GM18873 (cell line): Measurements from ENCODE around the gene CALN1.
"Not testable (repeated sequence)": the region's sequence is repeated elsewhere in the genome, so short reads cannot be mapped to it uniquely, and the experiment has no call there.

Source experiments
- ATAC-seq: cut with Tn5 transposase; IDR thresholded peaks from one replicate; pipeline ENCODE4 v1.9.1; 2021; ENCODE audit warnings: mild to moderate bottlenecking, moderate library complexity, moderate number of reproducible peaks; ENCODE audit not compliant: unreplicated experiment, low FRiP score

The CALN1 gene

DNA sequence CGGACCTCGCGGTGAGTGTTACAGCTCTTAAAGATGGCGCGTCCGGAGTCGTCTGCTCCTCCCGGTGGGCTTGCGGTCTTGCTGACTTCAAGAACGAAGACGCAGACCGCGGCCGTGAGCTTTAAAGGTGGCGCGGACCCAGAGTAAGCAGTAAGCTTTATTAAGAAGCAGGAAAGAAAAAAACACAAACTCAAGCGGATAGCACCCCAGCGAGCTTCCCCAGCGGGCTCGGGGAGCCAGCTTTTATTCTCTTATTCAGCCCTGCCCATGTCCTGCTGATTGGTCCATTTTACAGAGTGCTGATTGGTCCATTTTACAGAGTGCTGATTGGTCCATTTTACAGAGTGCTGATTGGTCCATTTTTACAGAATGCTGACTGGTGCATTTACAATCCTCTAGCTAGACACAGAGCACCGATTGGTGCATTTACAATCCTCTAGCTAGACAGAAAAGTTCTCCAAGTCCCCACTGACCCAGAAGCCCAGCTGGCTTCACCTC lies at the start of gene CALN1:
Gene CALN1 (minus strand): TSS at position 218 of the 498 bp plus-strand sequence.
- not testable (repeated sequence) for ATAC-seq

DNA sequence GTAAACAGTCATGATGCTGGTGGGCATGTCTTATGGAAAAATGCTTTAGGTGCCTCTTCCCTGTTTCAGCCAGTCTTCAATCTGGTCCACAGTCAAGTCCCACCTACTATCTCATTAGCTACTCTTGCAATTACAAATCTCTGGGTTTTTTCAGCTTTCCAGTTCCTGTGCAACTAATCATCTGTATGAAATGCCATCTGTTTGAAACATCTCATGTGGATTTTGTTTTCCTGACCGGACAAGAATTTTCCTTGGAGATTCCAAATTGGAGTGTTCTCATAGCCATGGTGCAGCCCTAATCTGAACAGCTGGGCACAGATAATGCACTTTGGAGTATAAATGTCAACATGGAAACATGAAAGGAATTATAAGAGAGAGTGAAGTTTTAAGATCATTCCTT lies 41.3 kb upstream of the CALN1 start:
- ATAC-seq = no peak

DNA sequence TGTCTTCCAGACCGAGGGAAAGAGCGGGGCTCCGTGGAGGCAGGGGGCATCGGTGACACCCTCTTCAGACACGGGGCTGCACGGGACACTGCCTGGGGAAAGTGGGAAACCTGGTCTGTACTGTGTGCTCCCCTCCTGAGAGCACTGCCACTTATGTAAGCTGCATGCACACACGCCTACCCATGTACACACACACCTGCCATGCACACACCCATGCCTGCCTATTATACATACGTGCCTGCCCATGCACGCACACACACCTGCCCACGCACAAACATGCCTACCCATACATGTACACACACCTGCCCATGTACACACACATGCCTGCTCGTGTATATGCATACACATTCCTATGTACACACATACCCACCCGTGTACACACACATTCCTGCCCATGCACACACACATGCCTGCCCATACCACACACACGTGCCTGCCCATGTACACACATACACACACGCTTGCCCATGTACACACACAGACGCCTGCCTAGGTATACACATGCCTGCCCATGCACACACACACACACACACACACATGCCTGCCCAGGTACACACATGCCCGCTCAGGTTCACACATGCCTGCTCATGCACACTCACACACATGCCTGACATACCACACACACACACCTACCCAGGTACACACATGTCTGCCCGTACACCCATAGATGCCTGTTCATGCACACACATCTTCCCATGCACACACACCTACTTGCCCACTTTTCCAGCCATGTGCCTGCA lies 35.5 kb upstream of the CALN1 start:
- ATAC-seq = no peak

DNA sequence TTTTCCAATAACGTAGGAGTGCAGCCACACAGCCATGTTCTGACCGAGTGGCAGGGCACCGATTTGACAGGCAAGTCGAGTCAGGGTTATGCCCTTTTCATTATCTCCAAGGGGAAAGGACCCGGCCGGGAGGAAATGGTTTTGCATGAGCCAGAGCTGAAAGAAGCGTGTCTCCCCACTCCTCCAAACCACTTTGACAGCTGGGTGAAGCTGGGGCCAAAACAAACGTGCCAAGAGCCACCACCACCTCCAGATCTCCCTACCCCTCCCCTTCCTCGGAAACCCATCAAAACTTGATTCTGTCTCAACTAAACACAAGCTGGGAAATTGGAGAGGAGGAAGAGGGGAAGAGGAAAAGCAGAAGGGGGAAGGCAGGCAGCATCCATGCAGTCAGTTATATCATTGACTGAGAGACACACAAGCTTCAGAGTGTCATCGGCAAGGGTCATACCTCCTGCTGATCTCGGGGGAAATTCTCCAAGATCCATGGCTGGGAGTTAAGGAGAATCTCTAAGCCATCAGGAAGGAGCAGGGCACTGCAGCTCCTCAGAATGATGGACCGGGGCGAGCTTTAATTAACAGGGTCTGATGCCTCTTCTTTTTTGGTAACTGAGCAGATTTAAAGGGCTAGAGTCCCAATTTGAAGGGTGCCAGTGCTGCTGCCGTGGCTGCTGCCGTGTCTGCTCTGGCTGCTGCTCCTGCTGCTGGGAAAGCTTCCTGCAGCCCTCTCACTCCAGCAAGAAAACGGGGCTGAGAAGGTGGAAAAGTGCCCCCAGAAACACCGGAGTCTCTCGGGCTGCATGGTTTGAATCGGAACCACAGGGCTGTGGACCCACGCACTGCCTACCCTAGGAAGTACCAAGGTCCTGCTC lies 34.7 kb upstream of the CALN1 start:
- ATAC-seq = no peak

DNA sequence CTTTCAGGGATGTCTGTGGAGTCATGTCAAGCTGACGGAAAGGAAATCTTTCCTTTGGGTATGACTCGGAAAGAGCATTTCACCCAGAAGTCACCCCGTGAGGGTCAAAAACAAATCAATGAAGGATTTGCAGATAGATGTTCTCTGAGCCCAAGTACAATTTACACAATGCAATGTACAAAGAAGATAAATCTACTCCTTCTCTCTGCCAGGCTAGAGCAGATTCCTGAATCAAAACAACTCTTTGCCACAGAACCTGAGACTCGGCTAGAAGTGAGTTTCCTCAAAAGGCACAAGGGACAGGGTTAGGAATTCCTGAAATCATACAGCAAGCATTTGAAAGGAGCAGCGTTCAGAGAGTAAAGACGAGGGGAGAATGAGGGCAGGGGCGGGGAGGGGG lies 34.0 kb upstream of the CALN1 start:
- no peak for ATAC-seq

DNA sequence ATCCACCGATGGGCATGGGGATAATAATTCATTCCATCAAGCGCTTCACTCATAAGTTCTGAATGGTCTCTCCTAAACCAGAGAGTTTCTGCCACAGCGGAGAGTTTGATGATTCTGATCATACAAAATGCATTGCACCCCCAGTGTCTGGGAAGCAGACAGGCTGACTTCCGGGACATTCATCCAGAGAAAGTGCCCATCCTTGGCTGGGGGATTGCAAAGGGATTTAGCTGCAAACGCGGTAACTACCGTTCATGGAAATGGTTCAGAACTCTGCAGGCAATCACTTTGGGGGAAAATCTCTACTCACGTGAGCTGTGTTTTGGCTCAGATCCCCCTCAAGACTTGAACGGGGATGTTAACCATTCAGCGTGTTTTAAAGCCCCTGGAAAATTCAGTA lies 33.4 kb upstream of the CALN1 start:
- ATAC-seq = no peak

DNA sequence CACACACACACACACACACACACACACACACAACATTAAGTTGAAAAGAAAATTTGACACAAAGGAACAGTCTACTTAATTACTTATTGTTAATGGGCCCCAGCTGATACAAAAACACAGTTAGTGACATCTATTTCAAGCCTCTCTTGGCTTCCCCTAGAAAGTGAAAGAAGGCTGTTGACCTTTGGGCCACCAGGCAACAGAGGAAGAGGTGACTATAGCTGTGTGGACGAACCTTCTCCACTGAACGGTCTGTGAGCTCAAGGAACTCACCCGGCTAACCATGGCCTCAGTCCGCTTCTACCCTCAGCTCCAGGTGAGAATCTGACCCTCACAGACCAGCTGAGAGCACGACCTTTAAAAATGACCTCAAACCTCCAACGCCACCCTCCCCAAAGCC lies 32.9 kb upstream of the CALN1 start:
- no peak for ATAC-seq

DNA sequence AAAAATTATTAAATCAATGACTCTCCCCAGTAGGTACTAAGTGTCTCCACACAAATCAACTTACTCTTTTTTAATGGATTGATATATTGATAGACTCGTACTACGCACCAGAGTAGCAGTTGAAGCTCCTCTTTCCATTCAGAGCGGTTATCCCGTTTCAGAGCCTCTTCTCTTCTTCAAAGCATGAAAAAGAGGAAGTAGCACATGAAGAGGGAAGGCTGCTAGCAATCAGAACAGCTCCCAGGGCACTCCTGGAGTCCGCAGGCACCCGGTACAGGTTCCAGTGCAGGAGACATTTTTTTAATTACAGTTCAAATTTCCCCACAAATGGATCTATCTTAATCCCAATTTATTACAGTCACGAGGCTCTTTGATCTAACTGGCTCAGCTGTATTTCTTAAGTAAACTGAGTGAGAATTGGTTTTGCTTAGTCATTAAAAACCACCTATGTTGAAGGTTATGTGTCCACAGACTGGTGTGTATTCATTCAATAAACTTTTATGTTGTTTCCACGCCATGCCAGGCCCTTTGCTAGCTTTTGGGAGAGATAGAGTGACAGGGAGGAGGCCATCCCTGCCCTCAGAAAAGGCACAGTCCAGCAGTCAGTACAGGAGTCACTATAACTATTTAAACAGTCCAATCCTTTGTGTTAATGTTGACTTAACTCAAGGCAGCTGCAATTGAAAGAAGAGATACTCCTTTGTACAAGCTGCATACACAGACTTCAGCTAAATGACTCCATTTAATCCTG lies 32.1 kb upstream of the CALN1 start:
- ATAC-seq = no peak

DNA sequence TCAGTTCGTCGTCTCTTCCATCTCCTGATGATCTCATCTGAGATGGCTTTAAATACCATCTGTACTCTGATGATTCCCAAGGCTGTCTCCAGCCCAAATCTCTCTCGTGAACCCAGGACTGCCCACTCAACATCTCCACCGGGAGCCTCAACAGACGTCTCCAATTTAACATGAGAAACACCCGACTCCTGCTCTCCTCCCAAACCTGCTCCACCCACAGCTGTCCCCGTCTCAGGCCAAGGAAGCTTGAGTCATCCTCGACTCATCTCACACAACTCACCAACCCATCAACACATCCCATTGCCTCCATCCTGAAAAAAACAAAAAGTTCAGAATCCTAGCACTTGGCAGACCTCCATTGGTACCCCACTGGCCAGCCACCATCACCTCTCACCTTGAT lies 29.7 kb upstream of the CALN1 start:
- ATAC-seq = no peak

DNA sequence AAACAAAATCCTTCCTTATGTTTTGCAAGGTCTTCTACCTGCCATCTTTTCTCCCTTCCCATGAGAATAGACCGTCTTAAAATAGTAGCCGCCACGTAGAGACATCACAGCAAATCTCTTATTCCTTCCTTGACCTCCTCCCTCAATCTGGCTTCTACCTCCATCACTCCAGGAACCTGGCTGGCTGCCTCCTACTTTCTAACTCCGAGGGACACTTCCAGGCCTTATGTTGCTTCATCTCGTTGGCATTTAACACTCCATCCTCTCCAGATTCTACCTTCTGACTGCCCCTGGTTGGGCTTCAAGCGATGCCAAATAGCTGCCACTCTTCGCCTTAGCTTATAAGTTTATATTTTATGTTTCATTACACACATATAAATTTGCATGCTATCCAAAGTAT lies 26.4 kb upstream of the CALN1 start:
- ATAC-seq = no peak

DNA sequence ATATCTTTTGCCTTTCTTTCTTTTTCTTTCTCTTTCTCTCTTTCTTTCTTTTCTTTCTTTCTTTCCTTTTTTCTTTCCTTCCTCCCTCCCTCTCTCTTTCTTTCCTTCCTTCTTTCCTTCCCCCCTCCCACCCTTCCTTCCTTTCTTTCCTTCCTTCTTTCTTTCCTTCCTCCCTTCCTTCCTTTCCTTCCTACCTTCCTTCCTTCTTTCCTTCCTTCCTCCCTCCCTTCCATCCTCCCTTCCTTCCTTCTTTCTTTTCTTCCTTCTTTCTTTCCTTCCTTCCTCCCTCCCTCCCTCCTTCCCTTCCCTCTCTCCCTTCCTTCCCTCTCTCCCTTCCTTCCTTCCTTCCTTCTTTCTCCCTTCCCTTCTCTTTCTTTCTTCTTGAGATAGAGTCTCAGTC lies 25.5 kb upstream of the CALN1 start:
- ATAC-seq = no peak

DNA sequence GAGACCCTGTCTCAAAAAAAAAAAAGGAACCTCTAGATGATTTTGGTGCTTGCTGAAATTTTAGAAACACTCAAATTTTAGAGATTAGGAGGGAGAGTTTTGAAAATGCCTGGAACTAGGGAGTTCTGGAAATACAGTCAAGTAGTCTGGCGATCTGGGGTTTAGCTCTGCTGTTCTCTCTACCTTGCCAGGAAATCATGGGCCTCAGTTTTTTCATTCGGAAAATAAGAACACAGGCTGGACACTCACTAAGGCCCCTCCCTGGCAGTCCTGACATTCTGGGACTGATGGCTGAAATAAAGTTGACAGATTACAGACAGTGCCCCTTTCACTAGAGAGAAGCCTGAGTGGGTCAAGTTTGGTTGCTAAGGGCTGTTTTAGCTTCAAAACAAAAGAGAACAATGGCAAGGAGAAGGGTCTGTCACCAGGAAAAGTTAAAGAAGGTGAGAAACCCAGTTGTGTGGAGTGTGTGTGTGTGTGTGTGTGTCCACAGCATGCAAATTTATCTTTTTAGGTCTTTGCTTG lies 25.0 kb upstream of the CALN1 start:
- ATAC-seq = no peak

DNA sequence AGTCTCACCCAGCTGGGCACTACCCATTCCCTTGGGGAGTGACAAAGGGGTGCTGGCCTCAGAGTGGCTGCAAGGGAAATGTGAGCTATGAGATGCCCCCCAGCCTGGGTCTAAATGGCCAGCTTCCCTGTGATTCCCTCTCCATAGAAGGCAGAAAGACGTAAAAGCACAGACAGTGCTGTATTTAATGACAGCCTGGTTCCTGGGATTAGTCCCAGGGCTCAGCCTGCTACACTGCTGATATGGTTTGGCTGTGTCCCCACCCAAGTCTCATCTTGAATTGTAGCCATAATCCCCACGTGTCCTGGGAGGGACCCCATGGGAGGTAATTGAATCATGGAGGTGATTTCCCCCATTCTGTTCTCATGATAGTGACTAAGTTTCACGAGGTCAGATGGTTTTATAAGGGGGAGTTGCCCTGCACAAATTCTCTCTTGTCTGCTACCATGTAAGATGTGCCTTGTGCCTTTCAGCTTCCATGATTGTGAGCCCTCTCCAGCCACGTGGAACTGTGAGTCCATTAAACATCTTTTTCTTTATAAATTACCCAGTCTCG lies 23.9 kb upstream of the CALN1 start:
- ATAC-seq = no peak

DNA sequence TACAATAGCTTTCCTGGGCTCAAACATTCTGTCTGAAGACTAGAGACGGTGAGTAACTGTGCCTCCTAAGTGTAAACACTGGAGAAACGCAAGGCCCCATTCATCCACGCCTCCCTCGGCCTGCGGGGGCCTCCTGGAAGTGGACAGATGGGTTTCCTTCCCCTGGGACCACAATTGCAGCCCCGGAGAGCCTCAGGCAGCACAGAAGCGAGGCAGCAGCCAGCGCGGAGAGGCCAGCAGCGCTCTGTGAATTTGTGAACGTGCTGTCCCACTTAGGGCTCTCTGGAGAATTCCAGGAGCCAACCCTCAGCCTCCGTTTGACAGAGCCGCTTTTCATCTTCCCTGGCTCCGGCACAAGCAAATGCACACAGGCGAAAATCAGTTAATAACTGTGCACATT lies 23.2 kb upstream of the CALN1 start:
- ATAC-seq = no peak

DNA sequence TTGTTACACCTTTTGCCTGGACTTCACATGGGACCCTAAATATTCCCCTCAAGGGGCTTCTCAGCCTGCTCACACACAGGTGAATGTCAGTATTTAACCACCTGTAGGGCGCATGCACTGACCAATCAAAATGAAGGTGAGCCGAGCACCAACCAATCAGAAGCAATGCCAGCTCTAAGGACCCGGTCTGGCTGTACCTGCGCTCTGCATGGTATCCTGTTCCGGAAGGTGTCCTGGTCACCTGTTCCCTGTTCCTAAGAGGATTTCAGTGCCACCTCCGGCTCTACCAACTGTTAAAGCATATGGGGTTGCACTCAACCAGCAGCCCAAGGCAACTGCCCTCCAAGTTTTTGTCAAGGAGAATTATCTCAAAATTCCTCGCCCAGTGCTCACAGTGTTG lies 18.4 kb upstream of the CALN1 start:
- ATAC-seq = no peak

DNA sequence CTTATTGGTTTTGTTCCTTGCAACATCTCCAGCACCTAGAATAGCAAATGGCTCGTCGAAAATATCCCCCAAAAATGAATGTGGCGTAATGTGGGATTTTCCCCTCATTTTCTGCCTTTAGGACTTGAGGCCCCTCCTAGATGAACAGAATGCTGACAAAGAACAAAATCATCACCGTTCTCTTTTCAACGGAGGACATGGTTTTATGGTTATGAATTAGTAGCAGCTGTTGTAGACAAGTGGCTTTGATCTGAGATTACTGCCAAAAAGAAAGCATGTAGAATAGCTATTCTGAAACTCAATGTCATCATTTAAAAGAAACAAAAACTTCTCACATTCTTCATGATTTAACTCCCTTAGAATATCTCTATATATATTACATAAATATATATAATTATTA lies 17.2 kb upstream of the CALN1 start:
- no peak for ATAC-seq

DNA sequence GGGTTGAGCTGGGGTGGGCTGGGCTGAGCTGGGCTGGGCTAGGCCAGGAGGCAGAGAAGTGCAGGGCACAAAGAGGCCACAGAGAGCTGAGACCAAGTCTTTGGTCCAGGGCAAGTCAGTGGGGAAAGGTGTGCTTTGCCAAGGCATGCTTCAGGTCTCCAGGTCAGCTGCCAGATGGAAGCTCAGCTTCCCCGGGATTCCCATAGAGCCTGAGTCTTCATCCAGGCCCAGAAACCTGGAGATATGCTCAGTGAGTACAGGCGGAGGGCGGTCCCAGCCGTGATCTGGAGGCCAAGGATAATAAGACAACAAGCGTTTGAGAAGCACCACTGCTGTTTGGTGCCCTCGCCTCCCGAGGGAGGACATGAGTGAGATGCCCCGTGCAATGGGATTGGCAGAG lies 4.7 kb upstream of the CALN1 start:
- ATAC-seq = no peak

DNA sequence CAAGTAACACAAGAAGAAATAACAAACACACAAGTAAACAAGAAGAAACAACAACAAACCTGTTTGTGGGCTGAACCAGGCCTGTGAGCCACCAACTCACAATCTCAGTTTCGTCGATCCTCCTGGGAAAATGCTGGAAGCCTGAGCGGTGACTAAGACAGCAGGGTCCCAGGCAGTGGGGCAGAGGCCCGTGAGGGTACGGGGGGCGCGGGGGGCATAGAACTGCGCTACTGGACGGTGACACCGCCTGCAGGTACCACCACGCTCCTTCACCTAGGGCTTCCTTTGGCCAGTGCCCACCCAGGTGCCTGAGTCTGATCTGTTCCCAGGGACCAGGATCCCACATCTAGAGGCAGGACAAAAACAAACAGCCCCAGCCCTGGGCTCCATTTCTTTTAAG lies 3.4 kb upstream of the CALN1 start:
- no peak for ATAC-seq

DNA sequence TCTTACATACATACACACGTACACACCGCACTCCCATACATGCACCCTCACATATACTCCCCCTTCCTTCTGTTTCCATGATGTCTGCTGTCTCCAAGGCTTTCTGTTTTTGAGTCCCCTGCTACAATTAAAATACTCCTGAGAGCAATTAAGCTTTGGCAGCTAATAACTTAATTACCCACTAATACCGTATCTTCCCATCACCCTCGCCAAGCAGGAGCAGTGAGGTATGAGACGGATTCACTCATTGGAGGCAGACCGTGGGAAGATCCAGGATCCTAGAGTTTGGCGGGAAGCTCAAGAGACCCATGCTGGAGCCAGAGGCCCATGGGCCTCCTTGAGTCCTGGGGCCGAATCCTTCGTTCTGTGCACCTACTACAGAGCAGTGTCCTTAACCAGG lies 1.7 kb upstream of the CALN1 start:
- ATAC-seq = no peak

DNA sequence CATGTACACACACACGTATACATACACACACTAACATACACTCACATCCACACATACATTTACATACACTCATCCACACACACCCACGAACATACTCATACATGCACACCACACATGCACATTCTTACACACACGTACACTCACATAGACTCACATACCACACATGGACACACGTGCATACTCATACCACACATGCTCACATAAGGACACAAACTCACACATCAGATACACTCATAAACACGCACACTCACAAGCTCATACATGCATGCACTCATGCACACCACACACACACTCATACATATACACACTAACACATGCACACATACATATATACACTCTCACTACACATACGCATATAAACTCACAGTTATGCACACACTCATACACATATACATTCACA lies 1.2 kb upstream of the CALN1 start:
- ATAC-seq = no peak

DNA sequence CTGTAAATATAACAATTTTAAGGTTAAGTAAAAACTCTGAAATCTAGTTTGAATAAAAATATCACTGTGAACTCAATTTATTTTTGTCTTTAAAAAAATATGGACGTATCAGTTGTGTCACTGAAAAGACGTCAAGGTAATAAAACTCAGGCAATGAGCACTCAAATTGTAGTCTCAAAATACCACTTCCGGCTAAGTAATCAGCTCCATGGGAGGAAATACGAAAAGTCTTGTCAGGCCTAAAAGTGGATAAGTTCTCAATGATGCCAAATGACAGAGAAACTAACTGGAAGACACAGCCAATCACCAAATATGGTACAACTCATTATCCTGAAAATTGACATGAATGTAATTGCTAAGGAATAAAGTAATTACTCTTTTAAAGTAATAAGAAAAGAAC lies 719 bp downstream of the CALN1 start:
- ATAC-seq = no peak
